GM21619 (cell line): Measurements from ENCODE around the gene C1QTNF1.

ENCODE experiments used
- ATAC-seq: cut with Tn5 transposase; IDR thresholded peaks from one replicate; pipeline ENCODE4 v1.9.1; 2021; ENCODE audit not compliant: unreplicated experiment

C1QTNF1 gene, protein sequence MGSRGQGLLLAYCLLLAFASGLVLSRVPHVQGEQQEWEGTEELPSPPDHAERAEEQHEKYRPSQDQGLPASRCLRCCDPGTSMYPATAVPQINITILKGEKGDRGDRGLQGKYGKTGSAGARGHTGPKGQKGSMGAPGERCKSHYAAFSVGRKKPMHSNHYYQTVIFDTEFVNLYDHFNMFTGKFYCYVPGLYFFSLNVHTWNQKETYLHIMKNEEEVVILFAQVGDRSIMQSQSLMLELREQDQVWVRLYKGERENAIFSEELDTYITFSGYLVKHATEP

DNA sequence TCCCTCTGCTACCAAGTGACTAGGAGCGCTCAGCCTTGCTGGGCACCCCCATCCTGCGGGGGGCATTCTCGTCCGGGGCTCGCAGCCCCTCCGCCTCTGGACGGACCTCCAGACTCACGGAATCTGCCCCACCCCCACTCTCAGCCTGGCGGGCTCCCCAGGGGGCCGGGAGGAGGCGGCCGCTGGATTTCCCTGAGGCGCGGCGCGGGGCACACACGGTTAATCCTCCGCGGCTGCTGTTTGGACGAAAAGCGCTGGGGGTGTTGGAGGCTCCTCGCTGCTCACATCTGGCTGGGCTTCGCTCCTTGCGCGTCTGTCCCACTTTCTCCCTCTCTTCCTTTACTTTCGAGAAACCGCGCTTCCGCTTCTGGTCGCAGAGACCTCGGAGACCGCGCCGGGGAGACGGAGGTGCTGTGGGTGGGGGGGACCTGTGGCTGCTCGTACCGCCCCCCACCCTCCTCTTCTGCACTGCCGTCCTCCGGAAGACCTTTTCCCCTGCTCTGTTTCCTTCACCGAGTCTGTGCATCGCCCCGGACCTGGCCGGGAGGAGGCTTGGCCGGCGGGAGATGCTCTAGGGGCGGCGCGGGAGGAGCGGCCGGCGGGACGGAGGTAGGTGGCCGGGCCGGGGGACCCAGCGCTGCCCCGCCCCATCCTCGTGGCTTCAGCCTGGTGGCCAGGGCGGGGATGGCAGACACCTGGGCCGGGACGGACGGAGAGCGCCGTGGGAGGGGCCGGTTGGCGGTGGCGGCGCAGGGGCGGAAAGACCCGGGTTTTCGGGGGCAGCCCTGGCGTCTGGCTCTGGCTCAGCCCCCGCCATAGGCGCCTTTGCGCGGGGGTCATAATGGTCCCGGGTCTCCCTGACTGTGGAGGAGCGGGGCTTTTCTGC, at the start of gene C1QTNF1:
Gene C1QTNF1 (plus strand): TSS at position 284 of the 886 bp plus-strand sequence. CDS start 19,800 bp downstream, outside the sequence.
- ATAC-seq: no peak

DNA sequence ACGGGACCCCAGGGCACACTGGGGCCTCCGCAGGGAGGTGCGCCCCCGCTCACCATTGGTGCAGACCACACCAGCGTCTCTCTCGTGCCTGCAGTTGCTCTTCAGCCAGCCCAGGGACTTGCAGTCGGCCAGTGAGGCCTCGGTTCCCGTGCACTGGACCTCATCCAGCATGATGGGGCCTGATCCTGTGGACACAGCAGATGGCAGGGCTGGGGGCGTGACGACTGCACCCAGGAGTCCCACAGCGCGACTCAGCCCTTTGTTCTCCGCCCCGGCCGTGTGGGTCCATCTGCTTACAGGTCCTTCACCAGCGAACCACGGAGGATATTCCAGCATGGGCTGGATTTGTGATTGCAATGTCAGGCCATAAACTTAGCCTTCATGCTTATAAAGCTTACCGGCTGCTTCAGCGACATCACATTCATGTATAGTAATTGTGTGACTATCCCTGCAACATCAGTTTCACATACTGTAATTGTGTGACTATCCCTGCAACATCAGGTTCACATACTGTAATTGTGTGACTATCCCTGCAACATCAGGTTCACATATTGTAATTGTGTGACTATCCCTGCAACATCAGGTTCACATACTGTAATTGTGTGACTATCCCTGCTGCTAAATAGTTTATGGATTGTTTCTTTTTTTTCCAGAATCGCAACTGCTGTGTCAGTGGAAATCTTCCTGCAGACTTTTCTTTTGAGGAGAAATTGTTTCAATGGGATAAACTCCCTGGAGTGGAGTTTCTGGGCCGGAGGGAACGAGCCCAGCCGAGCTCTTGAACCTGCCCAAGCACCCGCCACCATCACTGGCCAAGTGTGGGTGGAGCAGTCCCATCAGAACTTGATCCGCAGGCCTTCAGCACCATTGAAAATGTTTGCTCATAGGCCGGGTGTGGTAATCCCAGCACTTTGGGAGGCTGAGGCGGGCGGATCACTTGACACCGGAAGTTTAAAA, 49.1 kb upstream of the C1QTNF1 start:
- no peak for ATAC-seq

DNA sequence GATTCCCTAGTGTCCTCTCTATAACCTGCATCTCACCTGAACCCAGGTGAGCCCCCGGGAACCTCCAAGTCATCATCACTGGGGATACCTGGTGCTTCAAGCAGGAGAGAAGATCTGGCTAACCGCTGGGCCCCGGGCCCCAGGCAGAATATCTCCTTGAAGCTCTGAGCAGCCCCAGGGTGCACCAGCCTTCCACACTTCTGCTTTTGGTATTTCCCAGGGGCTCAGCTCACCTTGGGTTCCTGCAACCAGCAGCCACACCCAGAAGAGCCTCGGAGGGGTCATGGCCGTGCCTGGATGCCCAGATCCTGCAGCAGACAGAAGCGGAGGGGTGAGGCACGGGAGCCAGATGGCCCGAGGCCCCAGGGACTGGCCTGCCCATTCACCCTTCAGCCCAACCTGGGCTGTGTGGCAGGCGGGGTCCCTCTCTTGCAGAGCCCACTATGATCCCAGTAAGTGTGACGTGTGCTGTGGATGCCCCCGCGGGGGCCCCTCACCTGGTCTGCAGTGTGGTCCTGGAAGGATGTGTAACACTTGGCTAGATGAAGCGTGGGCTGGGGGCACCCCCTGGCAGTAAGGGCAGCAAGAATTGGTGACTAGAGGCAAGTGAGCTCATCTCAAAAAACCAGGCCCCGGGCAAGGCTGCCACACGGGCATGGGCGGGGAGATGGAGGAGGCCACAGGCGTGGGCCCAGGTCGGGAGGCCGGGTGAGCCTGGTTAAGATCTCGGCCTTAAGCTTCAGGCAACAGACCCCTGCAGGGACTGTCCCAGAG, 46.9 kb upstream of the C1QTNF1 start:
- no peak for ATAC-seq

DNA sequence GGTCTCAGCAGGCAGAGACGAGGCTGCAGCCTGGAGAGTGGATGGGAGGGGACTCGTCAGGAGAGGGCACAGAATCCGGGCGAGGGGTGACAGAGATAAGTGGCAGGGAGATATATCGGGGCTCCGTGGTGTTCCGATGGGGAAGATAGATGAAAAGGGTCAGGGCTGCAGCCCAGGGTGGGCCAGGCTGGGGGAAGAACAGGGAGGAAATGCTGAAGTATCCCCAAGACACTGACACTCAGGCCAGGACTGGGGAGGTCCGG, 46.4 kb upstream of the C1QTNF1 start:
- no peak for ATAC-seq

DNA sequence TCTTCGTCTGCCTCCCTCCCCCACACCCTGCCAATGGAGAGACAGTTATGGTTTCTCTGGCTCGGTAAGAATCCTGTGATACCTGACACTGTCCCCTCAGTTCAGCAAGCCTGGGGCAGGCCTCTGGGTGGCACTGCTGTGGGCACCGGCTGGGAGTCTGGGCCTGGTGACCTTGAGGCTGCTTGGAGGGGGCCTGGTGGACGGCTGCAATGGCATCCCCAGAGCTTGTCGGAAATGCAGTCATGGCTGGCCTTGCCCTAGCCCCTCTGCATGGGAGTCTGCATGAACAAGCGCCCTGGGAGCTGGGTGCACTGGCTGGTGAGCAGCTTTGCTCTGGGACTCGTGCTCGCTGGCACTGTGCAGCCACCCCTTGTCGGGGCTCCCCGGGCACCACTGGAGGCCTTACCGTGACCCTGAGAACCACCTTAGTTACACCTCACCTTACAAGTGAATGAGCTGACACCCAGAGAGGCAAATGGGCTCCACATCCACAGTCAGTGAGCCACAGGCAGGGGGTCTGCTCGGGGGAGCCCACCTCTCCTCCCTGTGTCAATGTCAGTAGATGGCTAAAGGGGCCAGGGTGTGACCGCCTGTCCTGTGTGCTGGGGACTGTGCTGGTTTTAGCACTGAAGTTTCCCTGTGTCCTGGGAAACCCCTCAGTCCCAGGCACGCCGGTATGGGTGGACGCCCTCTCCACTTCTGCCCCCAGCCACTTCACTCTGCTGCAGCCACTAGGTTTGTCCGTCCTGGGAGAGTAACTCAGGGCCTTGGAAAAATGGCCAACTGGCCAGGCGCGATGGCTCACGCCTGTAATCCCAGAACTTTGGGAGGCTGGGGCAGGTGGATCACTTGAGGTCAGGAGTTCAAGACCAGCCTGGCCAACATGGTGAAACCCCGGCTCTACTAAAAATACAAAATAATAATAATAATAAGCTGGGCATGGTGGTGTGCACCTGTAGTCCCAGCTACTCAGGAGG, 45.7 kb upstream of the C1QTNF1 start:
- ATAC-seq: no peak

DNA sequence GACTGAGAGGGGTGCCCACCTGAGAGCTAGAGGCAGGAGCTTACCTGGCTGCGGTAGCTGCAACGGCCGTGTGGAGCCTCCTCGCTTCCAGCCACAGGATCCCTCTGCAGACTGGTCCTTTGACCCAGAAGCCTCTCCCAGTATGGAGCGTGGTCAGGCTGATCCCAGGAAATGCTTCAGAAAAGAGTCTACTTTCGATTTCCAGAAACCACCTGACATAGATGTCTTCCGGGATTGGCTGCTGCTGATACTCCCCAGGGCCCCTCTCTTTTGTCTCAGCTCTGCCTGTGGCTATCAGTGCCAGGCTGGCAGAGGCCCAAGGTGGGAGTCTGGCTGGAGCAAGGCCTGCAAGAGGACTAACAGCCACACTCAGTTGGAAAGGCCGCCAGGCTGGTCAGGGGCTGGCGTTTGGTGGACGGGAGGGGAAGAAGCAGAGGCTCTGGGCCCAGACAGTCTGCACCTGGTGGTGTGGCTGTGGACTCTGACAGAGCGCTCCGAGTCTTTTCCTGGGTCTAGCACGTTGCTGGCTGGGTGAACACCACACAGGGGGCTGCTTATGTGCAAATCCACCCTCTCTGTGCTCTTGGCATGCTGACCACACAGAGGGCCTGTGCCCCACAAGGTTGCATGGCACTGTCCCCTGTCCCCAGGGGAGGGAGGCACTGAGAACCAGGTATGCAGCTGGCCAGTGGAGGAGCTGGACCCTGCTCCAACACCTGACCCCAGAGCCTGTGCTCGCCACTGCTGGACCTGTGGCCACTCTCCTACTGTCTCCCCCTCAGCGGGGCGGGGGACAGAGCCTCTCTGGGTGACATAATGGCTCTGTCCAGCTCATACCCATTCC, 44.0 kb upstream of the C1QTNF1 start, which contains the start of gene LGALS3BP:
Gene LGALS3BP (minus strand): TSS at position 144 of the 844 bp plus-strand sequence. CDS start 2,732 bp downstream, outside the sequence.
- ATAC-seq: no peak

DNA sequence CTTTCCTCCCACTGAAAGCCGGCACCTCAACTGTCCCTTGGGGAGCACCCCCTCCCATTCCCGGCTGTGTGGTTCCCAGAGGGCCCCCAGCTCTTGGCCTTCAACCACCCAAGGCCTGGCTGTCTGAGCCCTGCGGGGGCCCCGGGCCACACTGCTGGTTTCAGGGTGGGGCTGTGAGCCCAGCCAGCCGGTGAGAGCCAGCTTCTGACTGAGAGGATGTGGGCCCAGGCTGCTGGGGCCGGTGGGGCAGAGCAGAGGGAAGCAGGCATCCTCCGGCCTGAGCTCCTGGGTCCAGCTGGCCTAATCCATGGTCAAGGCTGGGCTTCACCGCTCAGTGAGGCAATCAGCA, 43.4 kb upstream of the C1QTNF1 start:
- no peak for ATAC-seq

DNA sequence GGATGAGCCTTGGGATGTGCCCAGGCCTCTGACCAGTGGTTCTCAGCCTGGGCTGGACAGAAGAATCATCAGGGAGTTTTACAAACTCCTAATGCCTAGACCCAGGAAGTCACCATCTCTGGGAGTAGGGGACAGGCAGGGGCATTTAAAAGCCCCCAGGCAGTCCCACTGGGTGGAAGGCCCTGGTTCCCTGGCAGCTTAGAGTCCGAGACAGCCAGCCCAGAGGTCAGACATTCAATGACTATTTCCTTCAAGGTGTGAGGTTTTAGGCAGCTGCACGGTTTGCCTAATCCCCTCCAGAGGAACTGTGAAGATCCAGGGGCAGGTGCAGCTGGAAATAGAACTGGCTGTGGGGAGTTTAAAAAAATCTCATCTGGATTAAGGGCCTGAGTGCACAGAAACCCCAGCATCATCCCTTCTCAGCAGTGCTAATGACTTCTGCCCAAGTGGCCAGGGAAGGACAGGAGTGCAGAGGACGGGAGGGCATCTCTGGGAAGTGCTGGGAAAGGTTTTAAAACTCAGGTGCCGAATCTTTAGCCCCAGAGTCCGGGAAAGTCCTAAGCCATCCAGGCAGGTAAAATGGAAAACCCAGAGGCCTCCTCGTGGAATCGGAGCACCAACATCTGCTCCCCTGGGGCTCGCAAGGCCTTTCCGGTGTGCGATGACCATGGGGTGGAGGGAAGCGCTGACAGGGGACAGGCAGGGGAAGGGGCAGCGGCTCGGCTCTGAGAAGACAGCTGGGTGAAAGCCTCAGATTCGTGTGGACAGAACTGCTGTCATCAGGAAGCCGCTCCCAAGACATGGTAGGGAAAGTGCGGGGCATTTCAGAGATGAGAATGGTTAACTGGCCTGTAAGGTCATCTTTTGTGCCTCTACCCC, 42.7 kb upstream of the C1QTNF1 start:
- no peak for ATAC-seq

DNA sequence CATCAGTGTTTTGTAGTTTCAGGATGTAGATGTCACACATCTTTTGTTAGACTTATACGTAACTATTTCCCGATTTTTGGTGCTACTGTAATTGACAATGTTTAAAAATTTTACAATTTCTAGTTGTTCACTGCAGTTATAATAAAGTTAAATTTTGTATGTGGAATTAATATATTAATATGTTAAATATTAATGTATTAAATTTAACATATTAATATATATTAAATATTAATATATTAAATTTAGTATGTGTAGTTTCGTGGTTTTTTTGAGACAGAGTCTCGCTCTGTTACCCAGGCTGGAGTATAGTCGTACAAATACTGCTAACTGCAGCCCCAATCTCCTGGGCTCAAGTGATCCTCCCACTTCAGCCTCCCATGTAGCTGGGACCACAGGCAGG, 38.6 kb upstream of the C1QTNF1 start:
- no peak for ATAC-seq

DNA sequence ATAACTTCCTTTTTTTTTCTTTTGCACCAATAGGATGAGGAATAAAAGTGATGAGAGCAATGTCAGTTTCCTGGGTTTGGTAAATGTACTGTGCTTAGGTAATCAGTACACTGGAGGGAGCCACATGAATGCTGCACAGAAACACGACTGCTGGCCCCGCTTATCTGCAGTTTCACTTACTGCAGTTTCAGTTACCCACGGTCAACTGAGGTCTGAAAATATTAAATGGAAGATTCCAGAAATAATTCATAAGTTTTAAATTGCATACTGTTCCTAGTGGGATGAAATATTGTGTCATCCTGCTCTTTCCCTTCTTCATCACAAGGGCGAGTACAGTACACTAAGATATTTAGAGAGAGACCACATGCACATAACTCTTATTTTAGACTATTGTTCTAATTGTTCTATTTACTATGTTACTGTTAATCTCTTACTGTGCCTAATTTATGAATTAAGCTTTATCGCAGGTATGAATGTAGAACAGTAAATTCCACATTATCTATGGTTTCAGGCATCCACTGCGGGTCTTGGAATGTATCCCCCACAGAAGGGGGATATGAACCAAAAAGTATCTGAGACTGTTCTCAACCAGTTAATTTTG, 37.8 kb upstream of the C1QTNF1 start:
- no peak for ATAC-seq

DNA sequence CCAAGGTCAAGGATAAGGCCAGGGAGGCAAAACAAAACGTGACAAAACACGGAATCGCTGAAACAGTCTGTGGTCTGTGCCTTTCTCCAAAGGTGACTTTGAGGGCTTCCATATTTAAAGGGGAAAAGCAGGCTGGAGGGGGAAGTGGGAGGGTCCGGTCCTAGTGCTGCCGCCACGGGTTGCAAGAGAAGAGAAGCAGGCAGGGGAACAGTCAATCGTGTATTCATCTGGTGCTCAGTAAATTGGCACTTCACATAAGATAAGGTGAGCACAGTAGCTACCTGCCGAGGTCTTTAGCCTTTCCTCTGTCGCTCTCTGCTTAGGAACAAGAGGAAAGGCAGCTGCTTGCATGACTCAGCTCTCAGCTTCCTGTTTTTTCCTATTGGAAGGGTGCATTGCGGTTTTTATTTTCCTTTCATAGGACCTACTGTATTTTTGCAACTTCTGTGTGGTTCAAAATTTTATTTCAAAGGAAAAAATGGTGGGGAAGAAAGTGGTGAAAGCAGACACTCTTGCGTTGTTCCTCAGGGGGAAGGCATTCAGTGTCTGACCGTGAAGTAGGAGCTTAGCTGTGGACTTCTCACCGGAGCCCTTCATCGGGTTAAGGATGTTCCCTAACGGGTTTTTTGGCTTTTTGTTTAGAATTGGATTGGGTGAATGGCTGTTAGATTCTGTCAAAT, 37.2 kb upstream of the C1QTNF1 start:
- ATAC-seq: no peak

DNA sequence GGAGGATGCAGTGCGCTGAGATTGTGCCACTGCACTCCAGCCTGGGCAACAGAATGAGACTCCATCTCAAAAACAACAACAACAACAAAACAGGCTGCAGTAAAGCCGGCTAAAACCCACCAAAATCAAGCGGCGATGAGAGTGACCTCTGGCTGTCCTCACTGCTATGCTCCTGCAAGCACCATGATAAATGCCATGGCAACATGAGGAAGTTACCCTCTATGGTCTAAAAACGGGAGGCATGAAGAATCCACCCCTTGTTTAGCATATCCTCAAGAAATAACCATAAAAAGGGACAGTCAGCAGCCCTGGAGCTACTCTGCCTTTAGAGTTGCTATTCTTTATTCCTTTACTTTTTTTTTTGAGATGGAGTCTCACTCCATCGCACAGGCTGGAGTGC, 35.8 kb upstream of the C1QTNF1 start:
- ATAC-seq: no peak

DNA sequence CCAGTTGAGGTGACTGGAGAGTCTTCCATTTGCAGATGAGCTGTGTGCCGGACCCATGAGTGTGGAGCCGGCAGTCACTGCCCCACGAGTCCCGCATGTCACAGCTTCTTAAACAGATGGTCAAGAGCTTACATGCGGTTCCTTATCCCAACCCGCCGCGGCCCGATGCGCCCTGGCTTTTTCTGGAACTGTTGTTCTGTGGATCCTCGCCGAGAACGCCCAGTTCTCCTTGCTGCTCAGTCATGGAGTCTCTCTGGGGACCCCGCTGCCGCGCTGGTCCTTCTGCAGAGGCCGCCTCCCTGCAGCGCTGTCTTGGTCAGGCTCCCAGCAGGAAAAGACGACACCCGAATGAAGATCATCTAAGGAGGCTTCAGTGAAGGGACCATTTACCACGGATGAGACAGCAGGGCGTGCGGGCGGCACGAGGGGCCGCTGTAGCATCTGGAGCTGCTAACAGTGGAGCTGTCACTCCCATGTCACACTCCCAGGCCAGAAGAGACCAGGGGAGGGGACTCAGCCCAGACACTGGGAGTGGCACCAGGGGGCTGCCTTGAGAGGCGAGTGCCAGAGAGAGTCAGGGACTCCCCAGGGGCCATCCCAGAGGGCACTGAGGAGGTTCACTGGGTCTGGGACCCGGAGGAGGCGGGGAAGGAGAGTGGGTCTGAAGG, 33.5 kb upstream of the C1QTNF1 start:
- ATAC-seq: no peak

DNA sequence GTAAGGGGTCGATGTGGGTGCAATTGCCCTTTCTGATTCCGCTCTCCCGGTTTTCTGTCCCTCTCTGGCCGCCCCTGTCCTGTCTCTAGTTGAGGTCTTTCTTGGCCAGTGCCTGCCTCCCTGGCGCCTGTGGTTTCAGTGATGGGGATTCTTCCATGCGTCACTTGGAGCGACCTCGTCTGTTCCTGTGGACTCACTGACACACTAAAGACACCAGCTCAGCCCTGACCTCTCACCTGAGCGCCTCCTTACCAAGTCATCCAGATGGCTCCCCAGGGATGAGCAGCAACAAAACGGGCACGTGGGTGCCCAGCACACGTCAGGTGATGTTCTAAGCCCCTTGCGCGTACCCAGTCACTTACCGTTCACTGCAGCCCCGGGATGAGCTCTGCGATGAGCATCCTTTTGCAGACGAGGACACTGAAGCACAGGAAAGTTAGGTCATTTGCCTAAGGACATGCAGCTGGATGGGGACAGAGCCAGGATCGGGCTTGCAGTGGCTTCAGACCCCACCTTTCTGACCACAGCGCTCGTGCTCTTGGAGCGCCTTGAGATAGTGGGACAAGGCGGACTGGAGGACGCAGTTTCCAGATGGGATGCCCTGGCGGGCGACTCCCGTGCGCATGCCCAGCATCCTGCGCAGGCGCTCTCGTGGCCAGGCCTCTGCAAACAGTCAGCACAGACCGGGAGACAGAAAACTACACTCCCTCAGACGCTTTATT, 32.8 kb upstream of the C1QTNF1 start:
- ATAC-seq: no peak

DNA sequence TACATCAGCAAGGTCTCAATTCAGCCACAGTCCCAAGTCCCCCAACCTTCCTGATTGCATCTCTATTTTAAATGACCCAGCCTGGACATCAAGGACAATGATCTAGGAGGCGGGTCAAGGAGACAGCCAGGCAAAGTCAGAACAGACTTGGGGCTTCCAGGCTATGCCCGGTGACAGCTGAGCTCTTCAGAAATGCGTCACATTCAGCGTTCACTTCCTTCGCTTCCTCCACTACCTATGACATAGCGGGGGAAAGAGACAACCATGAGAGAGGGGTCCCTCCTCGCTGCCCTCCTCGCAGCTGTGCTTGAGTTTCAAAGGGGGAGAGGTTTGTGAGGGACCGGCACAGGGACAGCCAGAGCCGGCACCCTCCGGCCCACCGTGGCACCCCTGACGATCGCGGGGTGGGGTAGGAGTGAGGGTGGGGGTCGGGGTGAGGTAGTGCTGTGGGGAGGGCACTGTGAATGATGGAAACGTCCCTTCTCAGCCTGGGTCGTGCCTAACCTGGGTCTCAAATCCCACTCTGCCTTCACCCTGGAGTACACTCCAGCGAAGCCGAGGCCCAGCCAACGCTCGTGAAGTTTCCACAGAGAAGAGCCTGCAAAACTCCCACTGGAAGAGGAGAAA, 31.9 kb upstream of the C1QTNF1 start:
- ATAC-seq: no peak
